OCI-LY7 (cell line): ENCODE results near the gene DVL1. TPM values are rescaled to one million over a fixed set of nuclear protein-coding genes. Genes with fewer than 3 reads are reported as not detected.

Source experiments
- BruUV-seq: library from RNA; stranded (reverse); fragments of 400-500 nt; replicated peaks from 2 replicates; lab custom pipeline; 2021; lab: Mats Ljungman, UMichigan
- CTCF ChIA-PET: fragments of 300-600 bp; sonication (Branson Sonifier 250); formaldehyde crosslinking; loops from one replicate; lab custom pipeline; 2022; ENCODE audit warnings: antibody characterized with exemption; ENCODE audit not compliant: unreplicated experiment; lab: Charles Lee
- POLR2A ChIA-PET: fragments of 300-600 bp; sonication (Branson Sonifier 250); formaldehyde crosslinking; loops from one replicate; lab custom pipeline; 2022; ENCODE audit warnings: antibody characterized with exemption; lab: Charles Lee
- DNase-seq: peaks from one replicate; pipeline ENCODE4 v3.0.0-alpha.2; 2015; ENCODE audit warnings: low spot score
- H2AFZ ChIP-seq: fragments of 200-600 bp; sonication (generic), shearing (Covaris generic); 2 replicates; pipeline ENCODE4 v1.6.1; 2014; ENCODE audit warnings: mild to moderate bottlenecking, antibody characterized with exemption, low read length, moderate library complexity
- H3K27ac ChIP-seq: fragments of 200-600 bp; sonication (generic); 2 replicates; pipeline ENCODE4 v1.5.1; 2014; ENCODE audit warnings: mixed run types, low read depth, mild to moderate bottlenecking, moderate library complexity, low read length, inconsistent platforms; ENCODE audit not compliant: poor library complexity, severe bottlenecking
- H3K36me3 ChIP-seq: fragments of 200-600 bp; sonication (generic); 2 replicates; pipeline ENCODE4 v1.6.1; 2014; ENCODE audit warnings: mild to moderate bottlenecking, antibody characterized with exemption, low read length, moderate library complexity, mixed read lengths; ENCODE audit not compliant: insufficient read depth
- H3K4me1 ChIP-seq: fragments of 200-600 bp; sonication (generic); 2 replicates; pipeline ENCODE4 v1.5.1; 2014; ENCODE audit warnings: mild to moderate bottlenecking, low read length; ENCODE audit not compliant: insufficient read depth, poor library complexity, severe bottlenecking
- H3K4me2 ChIP-seq: fragments of 200-600 bp; sonication (generic); 2 replicates; pipeline ENCODE4 v1.6.1; 2014; ENCODE audit warnings: mild to moderate bottlenecking, low read length
- H3K4me3 ChIP-seq: fragments of 200-600 bp; sonication (generic); 2 replicates; pipeline ENCODE4 v1.5.1; 2014; ENCODE audit warnings: mild to moderate bottlenecking, low read depth, low read length; ENCODE audit not compliant: poor library complexity, severe bottlenecking
- H3K79me2 ChIP-seq: fragments of 200-600 bp; sonication (generic); 2 replicates; pipeline ENCODE4 v1.6.1; 2016; ENCODE audit warnings: low read depth, mild to moderate bottlenecking, low read length, moderate library complexity, mixed read lengths; ENCODE audit not compliant: insufficient read depth
- H3K9me2 ChIP-seq: fragments of 200-600 bp; sonication (generic); 2 replicates; pipeline ENCODE4 v1.6.1; 2016; ENCODE audit warnings: mild to moderate bottlenecking, low read length, mixed read lengths; ENCODE audit not compliant: insufficient read depth
- H3K9me3 ChIP-seq: fragments of 200-600 bp; sonication (generic); 2 replicates; pipeline ENCODE4 v1.6.1; 2014; ENCODE audit warnings: mild to moderate bottlenecking, mixed run types, low read length, mixed read lengths
- H4K20me1 ChIP-seq: fragments of 200-600 bp; sonication (generic); 2 replicates; pipeline ENCODE4 v1.6.1; 2014; ENCODE audit warnings: mild to moderate bottlenecking, antibody characterized with exemption, low read length, moderate library complexity, mixed read lengths; ENCODE audit not compliant: insufficient read depth
- EZH2phosphoT487 ChIP-seq: fragments of 200-600 bp; sonication (generic); IDR thresholded peaks from 2 replicates; pipeline ENCODE4 v1.6.1; 2018; ENCODE audit warnings: low read depth, borderline replicate concordance, mild to moderate bottlenecking, mixed run types, antibody characterized with exemption, low read length, moderate library complexity, mixed read lengths
- intact Hi-C: fragments of 100-400 bp; cut with micrococcal nuclease; formaldehyde crosslinking; loops from one replicate; pipeline ENCODE4 v1.10.0; 2022; ENCODE audit not compliant: unreplicated experiment
- total RNA-seq, 2 experiments: library from RNA; depleted of rRNA in 1 of 2; stranded (reverse); fragments of >200 nt in 1 of 2; shearing (Covaris generic) in 1 of 2; gene quantifications; 2 replicates each; pipeline ENCODE4 v1.2.3, GENCODE V29; 2014 to 2022
- TF ChIP-seq, protein P1 (sequence below): fragments of 200-600 bp; sonication (generic); conservative IDR thresholded peaks from 2 replicates; pipeline ENCODE4 v1.5.1; 2014; ENCODE audit warnings: mild to moderate bottlenecking, antibody characterized with exemption, low read length, moderate library complexity, mixed read lengths

Gene DVL1
- total RNA-seq, 2 experiments from 2014 or later, result 27.8 to 47.1 TPM

DNA sequence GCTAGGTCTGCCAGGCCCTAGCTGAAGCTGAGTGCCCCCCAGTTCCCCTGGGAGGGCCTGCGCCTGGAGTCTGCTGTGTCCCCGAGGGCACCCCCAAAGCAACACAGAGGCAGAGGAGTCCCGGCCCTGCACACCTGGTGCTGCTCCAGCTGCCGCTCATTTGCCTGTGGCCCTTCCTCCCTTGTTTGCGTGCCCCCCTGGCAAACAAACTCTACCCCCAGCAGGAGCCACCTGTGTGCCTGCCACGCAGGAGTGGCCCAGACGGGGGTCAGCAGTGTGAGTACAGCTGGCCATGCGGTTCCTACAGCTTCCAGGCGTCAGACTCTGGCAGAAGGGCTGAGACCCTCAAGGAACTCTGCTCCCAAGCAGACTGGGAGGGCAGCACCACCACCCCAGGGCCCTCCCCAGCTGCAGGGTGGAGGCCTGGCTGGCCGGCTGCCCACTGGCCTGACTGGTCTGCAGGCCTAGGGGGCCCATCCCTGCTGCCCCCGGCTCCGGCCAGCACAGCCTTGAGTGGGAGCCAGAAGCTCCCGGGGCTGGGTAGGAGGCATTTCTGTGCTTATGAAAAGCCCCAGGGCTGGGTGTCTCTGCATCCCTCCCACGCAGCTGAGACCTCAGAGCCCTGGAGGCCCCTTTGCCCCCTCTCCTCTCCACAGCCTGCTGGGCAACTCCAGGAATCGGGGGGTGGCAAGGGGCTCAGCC lies 18.7 kb downstream of the DVL1 start:
- POLR2A ChIA-PET, result no interaction called here

DNA sequence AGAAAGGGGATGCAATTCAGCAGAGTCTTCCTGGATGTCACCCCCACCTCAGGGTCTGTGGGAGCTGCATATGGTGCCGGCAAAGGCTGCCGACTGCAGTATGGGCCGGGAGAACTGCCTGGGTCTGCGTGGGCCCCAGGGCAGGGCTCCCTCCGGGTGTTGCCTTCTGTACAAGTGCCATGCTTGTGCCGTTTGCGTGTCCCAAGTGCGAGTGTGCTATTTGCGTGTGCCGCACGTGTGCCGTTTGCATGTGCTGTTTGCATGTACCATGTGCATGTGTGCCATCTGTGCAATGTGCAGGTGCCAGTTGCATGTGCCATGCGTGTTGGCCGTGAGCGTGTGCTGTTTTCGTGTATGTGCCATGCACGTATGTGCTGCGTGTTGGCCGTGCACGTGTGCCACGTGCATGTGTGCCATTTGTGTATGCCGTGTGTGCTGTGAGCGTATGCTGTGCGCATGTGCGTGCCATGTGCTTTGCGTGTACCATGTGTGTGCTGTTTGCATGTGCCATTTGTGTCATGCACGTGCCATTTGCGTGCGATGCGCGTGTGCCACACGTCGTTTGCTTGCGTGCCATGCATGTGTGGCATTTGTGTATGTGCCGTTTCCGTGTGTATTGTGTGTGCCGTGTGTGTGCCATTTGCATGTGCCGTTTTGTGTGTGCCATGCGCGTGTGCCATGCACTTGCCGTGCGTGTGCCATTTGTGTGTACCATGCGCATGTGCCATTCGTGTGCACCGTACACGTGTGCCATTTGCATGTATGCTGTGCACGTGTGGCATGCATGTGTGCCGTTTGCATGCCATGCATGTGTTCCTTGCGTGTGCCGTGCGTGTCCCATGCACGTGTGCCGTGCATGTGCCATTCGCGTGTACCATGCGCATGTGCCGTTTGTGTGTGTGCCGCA lies 19.7 kb downstream of the DVL1 start:
- no peak for TF ChIP-seq EZH2phosphoT487
- TF ChIP-seq, protein P1, sequence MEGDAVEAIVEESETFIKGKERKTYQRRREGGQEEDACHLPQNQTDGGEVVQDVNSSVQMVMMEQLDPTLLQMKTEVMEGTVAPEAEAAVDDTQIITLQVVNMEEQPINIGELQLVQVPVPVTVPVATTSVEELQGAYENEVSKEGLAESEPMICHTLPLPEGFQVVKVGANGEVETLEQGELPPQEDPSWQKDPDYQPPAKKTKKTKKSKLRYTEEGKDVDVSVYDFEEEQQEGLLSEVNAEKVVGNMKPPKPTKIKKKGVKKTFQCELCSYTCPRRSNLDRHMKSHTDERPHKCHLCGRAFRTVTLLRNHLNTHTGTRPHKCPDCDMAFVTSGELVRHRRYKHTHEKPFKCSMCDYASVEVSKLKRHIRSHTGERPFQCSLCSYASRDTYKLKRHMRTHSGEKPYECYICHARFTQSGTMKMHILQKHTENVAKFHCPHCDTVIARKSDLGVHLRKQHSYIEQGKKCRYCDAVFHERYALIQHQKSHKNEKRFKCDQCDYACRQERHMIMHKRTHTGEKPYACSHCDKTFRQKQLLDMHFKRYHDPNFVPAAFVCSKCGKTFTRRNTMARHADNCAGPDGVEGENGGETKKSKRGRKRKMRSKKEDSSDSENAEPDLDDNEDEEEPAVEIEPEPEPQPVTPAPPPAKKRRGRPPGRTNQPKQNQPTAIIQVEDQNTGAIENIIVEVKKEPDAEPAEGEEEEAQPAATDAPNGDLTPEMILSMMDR, result no peak
- CTCF ChIA-PET, result no interaction called here
- BruUV-seq, result no TSS peak
- Histone ChIP-seq H3K9me3 (no peaks in the 10 kb centered on the region), H3K79me2 (peaks cover 9% of the 10 kb centered on the region; the same call in 1 of the 2 replicates), H3K27ac (no peak overlapping the region), H2AFZ (no peak overlapping the region), H3K4me1 (peaks cover 15% of the 10 kb centered on the region), H3K9me2 (no peaks in the 10 kb centered on the region), H3K4me2 (no peak overlapping the region), H3K4me3 (no peak overlapping the region), H4K20me1 (no peaks in the 10 kb centered on the region), H3K36me3 (peaks cover 25% of the 10 kb centered on the region; the same call in 1 of the 2 replicates)
- no peak for DNase-seq
- POLR2A ChIA-PET, result no interaction called here
- intact Hi-C loops, result no loop called here

More for the DNA sequence above, 18.7 kb downstream of the DVL1 start:
- intact Hi-C loops, result no loop called here
- H3K9me2 ChIP-seq, result no peaks in the 10 kb centered on the region
- CTCF ChIA-PET, result no interaction called here
- no peak overlapping the region for H3K27ac ChIP-seq
- H2AFZ ChIP-seq, result no peak overlapping the region
- H3K79me2 ChIP-seq, result peaks cover 2% of the 10 kb centered on the region; the same call in 1 of the 2 replicates
- no TSS peak for BruUV-seq
- H3K4me3 ChIP-seq, result no peak overlapping the region
- H3K4me2 ChIP-seq, result no peak overlapping the region
- H3K36me3 ChIP-seq, result peaks cover 25% of the 10 kb centered on the region; the same call in 1 of the 2 replicates
- no peak for DNase-seq
- H4K20me1 ChIP-seq, result no peaks in the 10 kb centered on the region
- H3K4me1 ChIP-seq, result peaks cover 13% of the 10 kb centered on the region
- TF ChIP-seq, protein P1, result no peak
- TF ChIP-seq EZH2phosphoT487, result no peak
- no peaks in the 10 kb centered on the region for H3K9me3 ChIP-seq
